Measurements from ENCODE around the gene ZNF385C.

DNA sequence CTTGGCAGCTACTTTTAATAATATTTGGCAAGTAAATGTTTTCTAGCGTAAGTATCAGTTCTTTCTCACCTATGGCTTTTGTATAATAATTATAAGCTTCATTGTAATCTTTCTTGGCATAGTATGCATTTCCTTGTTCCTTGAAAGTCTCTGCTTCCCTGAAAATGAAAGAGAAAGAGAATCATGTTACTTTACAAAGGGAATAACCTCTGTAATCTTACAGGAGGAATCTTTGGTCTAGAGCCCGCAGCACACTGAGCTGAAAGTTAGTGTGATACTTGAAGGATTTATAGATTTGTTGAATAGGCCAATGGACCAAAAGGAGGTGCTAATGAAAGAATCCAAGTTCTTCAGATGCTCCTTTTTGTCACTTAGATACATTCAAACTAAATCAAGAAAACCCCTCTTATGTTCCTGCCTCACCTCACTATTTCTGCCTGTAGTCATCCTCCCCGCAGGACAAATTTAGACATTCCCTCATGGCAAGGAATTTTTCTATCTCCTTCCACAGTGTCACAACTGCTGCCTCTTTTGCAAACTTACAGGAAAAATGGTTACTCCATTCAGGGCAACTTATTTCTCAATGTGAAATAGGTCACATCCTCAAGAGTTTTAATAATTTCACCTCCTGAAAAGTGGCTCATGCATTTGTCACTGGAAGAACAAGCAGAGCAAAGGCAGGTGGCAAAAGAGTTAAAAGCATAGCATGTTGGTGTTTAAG, 97.7 kb downstream of the ZNF385C start:
- TF ChIP-seq EZH2phosphoT487 (IDR thresholded peaks at IDR 0.05; ENCODE audit: insufficient read depth, low read depth) (no peak), EZH2 (IDR thresholded peaks at IDR 0.05; ENCODE audit: insufficient read depth, poor library complexity, severe bottlenecking) (no peak)
